Liver (tissue), 9 donors: ENCODE data around the gene RAD51B. TPM values are rescaled to one million over a fixed set of nuclear protein-coding genes. Genes with fewer than 3 reads are reported as not detected.

Experiments used
- DNase-seq: peaks from one replicate; pipeline ENCODE4 v3.0.0-alpha.2; 2017; ENCODE audit warnings: low spot score
- H3K27ac ChIP-seq, 2 donors: one replicate each; pipeline ENCODE4 v1.7.0; 2013; ENCODE audit warnings: inconsistent platforms in 2 of 2, low read length in 2 of 2, control low read depth in 1 of 2, low read depth in 1 of 2, mild to moderate bottlenecking in 1 of 2
- H3K27me3 ChIP-seq, 4 donors: one replicate each; pipeline versions ENCODE4 v1.6.1 to v1.7.0; 2013; ENCODE audit warnings: low read length in 3 of 4, inconsistent platforms in 1 of 4, mild to moderate bottlenecking in 1 of 4, moderate library complexity in 1 of 4; ENCODE audit not compliant: control insufficient read depth in 4 of 4, insufficient read depth in 4 of 4
- H3K36me3 ChIP-seq, 4 donors: one replicate each; pipeline versions ENCODE4 v1.6.1 to v1.7.0; 2013; ENCODE audit warnings: low read length in 3 of 4, mild to moderate bottlenecking in 3 of 4, low read depth in 1 of 4, moderate library complexity in 1 of 4; ENCODE audit not compliant: control insufficient read depth in 4 of 4, insufficient read depth in 3 of 4
- H3K4me1 ChIP-seq, 4 donors: one replicate each; pipeline versions ENCODE4 v1.6.1 to v1.7.0; 2013; ENCODE audit warnings: low read length in 3 of 4, mild to moderate bottlenecking in 3 of 4, moderate library complexity in 1 of 4; ENCODE audit not compliant: control insufficient read depth in 4 of 4, insufficient read depth in 4 of 4
- H3K4me3 ChIP-seq, 3 donors: one replicate each; pipeline versions ENCODE4 v1.6.1 to v1.7.0; 2013; ENCODE audit warnings: low read length in 3 of 3, control low read depth in 1 of 3, low read depth in 1 of 3, mild to moderate bottlenecking in 1 of 3
- H3K9ac ChIP-seq, 2 donors: one replicate each; pipeline ENCODE4 v1.7.0; 2013; ENCODE audit warnings: low read length in 2 of 2, mild to moderate bottlenecking in 2 of 2, moderate library complexity in 2 of 2, control low read depth in 1 of 2, low read depth in 1 of 2
- H3K9me3 ChIP-seq, 4 donors: one replicate each; pipeline versions ENCODE4 v1.6.1 to v1.7.0; 2013; ENCODE audit warnings: low read length in 3 of 4; ENCODE audit not compliant: control insufficient read depth in 4 of 4
- CTCF ChIP-seq: fragments of 150-350 bp; IDR thresholded peaks from 2 replicates; pipeline ENCODE4 v1.5.1; 2017; ENCODE audit warnings: improper control_type of control experiment, low read depth, low read length; ENCODE audit not compliant: missing input control
- EGR1 ChIP-seq, 2 donors: IDR thresholded peaks; 2 replicates each; pipeline ENCODE4 v1.6.1; 2016 to 2018; ENCODE audit warnings: antibody characterized with exemption in 2 of 2, low read depth in 2 of 2
- GABPA ChIP-seq, 2 donors: IDR thresholded peaks in 1 of 2; conservative IDR thresholded peaks in 1 of 2; 2 replicates each; pipeline ENCODE4 v1.6.1; 2016; ENCODE audit warnings: antibody characterized with exemption in 2 of 2, mild to moderate bottlenecking in 1 of 2, moderate library complexity in 1 of 2
- HNF4A ChIP-seq, 2 donors: conservative IDR thresholded peaks; 2 replicates each; pipeline ENCODE4 v1.6.1; 2016; ENCODE audit warnings: antibody characterized with exemption in 2 of 2, mild to moderate bottlenecking in 2 of 2
- HNF4G ChIP-seq: IDR thresholded peaks from 2 replicates; pipeline ENCODE4 v1.6.1; 2016; ENCODE audit warnings: antibody characterized with exemption
- JUND ChIP-seq, 2 donors: IDR thresholded peaks; 2 replicates each; pipeline ENCODE4 v1.6.1; 2016; ENCODE audit warnings: antibody characterized with exemption in 2 of 2
- NR2F2 ChIP-seq: IDR thresholded peaks from 2 replicates; pipeline ENCODE4 v1.6.1; 2016; ENCODE audit warnings: antibody characterized with exemption
- REST ChIP-seq: IDR thresholded peaks from 2 replicates; pipeline ENCODE4 v1.6.1; 2016; ENCODE audit warnings: antibody characterized with exemption, mild to moderate bottlenecking
- RXRA ChIP-seq, 2 donors: IDR thresholded peaks; 2 replicates each; pipeline ENCODE4 v1.6.1; 2017 to 2018; ENCODE audit warnings: antibody characterized with exemption in 2 of 2, mild to moderate bottlenecking in 1 of 2
- TAF1 ChIP-seq: conservative IDR thresholded peaks from 2 replicates; pipeline ENCODE4 v1.6.1; 2016; ENCODE audit warnings: antibody characterized with exemption, mild to moderate bottlenecking
- YY1 ChIP-seq: IDR thresholded peaks from 2 replicates; pipeline ENCODE4 v1.6.1; 2016; ENCODE audit warnings: antibody characterized with exemption, mild to moderate bottlenecking
- ZBTB33 ChIP-seq: IDR thresholded peaks from 2 replicates; pipeline ENCODE4 v1.6.1; 2016; ENCODE audit warnings: antibody characterized with exemption
- WGBS: extraction: QIAGEN DNeasy Blood & Tissue Kit; methylation state at CpG from one replicate; pipeline ENCODE4 v1.1.7; 2013; 5-methylcytosine and 5-hydroxymethylcytosine counted together
- polyA plus RNA-seq, 2 donors: library from polyadenylated mRNA; stranded (reverse) in 1 of 2; unstranded in 1 of 2; fragments of 200-250 nt in 1 of 2; fragments of >200 nt in 1 of 2; fragmentation: Nextera tagmentation in 1 of 2; extraction: Ambion mirVana in 1 of 2; gene quantifications; one replicate each; pipeline versions ENCODE4 v1.2.1 to v1.2.3, GENCODE V29; 2013 to 2015
- total RNA-seq, 2 donors: library from RNA; depleted of rRNA; stranded (reverse); fragments of >200 nt; gene quantifications; one replicate each; pipeline ENCODE4 v1.2.3, GENCODE V29; 2014
- donor health status: healthy.
- donor health status: healthy.
- donor health status: healthy.
- donor health status: healthy.
- donor health status: healthy.

The RAD51B gene
- total and polyA plus RNA-seq, 4 donors: 0.81 to 12.9 (median 2.4) TPM

GRCh38 chr14:68211886-68212285 lies 392.3 kb downstream of the RAD51B start:
- no peak overlapping the region for H3K4me3 ChIP-seq
- H3K27me3 ChIP-seq: no peaks in the 10 kb centered on the region
- no peaks in the 10 kb centered on the region for H3K9me3 ChIP-seq
- TF ChIP-seq HNF4A (conservative IDR thresholded peaks at IDR 0.05) (peak in 1 of 2 donors; percentile 36), JUND (IDR thresholded peaks at IDR 0.05) (no peak), RXRA (IDR thresholded peaks at IDR 0.05) (peak; percentile 37 to 46), ZBTB33 (no peak), TAF1 (no peak), EGR1 (IDR thresholded peaks at IDR 0.05; ENCODE audit: low read depth in 2 of 2) (no peak)
- H3K4me1 ChIP-seq: peaks cover 2 to 28% (median 9%) of the 10 kb centered on the region in 4 donors
- 37% methylated on average over 2 of the region's 2 CpGs for WGBS
- H3K36me3 ChIP-seq: no peaks in the 10 kb centered on the region
- DNase-seq: no peak
- H3K9ac ChIP-seq: no peak overlapping the region
- no peak overlapping the region for H3K27ac ChIP-seq

GRCh38 chr14:68212361-68212760 lies 392.8 kb downstream of the RAD51B start:
- no peak for TF ChIP-seq HNF4G
- TF ChIP-seq RXRA (IDR thresholded peaks at IDR 0.05): no peak
- no peak for TF ChIP-seq ZBTB33
- no peak for TF ChIP-seq NR2F2
- TF ChIP-seq REST: no peak
- no peak for TF ChIP-seq EGR1 (IDR thresholded peaks at IDR 0.05; ENCODE audit: low read depth in 2 of 2)
- no peak for TF ChIP-seq YY1
- no peak for TF ChIP-seq CTCF
- no peak for TF ChIP-seq GABPA (IDR thresholded peaks at IDR 0.05 in 1 of 2, conservative IDR thresholded peaks at IDR 0.05 in 1 of 2)
- no peaks in the 10 kb centered on the region for H3K27me3 ChIP-seq
- no peak overlapping the region for H3K4me3 ChIP-seq
- H3K36me3 ChIP-seq: no peaks in the 10 kb centered on the region
- no peak for DNase-seq
- H3K4me1 ChIP-seq: peaks cover 2 to 28% (median 9%) of the 10 kb centered on the region in 4 donors
- H3K9me3 ChIP-seq: no peaks in the 10 kb centered on the region
- no peak overlapping the region for H3K9ac ChIP-seq
- H3K27ac ChIP-seq: no peak overlapping the region
